Right ventricle myocardium superior (tissue), 1 donor: Measurements from ENCODE around the gene RUNX1. TPM values are rescaled to one million over a fixed set of nuclear protein-coding genes. Genes with fewer than 3 reads are reported as not detected.
A peak's percentile ranks its signal among the peaks of the same experiment; 100 is the strongest.

Experiments used
- ATAC-seq: fragments of 200-7000 bp; cut with Tn5 transposase; one replicate; pipeline ENCODE4 v1.9.1; 2020; ENCODE audit warnings: mild to moderate bottlenecking; ENCODE audit not compliant: poor library complexity
- DNase-seq: peaks from one replicate; pipeline ENCODE4 v3.0.0-alpha.2; 2020
- intact Hi-C: fragments of 100-400 bp; cut with DNase I; formaldehyde crosslinking; loops from one replicate; pipeline ENCODE4 v1.11.2; 2022
- total RNA-seq: library from RNA; stranded (reverse); fragmentation: NEBNext Ultra II Directional; extraction: Animal tissue kit (Norgen Biotek cat#: 25700); gene quantifications from one replicate; pipeline ENCODE4 v1.2.1, GENCODE V29; 2021
- donor health status: DM: no; HTN: yes; CAD: no; lungs with severe emphysema.

Gene RUNX1
- total RNA-seq, 1 donor from 2014 or later = 1.5 TPM

DNA sequence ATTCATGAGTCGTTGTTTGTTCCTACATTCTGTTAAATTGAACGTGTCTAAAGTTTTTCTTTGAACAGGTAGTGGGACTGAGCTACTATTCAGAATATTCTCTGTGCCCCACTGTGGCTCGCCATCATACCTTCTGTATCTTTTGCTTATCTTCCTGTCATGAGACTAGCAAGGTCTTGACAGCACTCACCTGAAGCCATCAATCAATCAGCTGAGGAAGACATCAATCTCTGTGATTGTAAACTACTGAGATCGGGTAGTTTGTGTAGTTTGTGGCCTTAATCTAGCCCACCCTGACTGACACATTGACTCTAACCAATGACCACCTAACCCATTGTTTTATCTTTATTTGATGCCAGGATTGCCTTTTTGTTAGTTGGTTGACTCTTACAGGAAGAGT, 17.7 kb upstream of the RUNX1 start:
- intact Hi-C loops = no loop called here
- DNase-seq = no peak
- ATAC-seq = no peak

DNA sequence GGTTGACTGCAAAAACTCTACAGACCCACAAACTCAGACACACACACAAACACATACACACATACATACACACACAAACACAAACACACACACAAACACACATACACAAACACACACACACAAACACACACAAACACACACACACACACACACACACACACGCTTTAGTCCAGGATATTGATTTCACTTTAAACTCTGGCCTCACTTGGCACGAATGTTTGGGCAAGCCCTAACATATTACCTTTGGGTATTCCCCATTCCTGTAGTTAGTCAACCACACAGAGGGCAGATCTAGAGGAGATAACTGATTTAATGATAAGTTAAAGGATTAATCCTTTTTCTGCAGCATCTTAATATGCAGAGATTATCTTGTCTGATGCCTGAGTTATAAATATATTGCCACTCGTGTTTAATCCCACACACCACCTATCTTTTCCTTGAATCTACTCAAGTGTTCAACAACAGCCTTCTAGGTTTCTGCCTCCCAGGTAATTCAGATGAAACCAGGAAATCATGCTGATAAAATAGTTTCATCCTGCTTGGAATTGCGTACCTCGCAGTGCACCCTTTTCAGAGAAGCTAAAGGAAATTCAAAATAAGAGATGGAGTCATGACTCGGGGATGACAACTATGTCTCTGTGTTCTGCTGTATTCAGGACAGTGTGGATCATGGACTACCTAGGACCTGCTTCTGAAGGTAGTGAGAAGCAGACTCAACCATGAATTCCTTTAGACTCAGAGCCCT, 14.5 kb upstream of the RUNX1 start:
- DNase-seq = no peak
- ATAC-seq = no peak
- intact Hi-C loops = no loop called here

DNA sequence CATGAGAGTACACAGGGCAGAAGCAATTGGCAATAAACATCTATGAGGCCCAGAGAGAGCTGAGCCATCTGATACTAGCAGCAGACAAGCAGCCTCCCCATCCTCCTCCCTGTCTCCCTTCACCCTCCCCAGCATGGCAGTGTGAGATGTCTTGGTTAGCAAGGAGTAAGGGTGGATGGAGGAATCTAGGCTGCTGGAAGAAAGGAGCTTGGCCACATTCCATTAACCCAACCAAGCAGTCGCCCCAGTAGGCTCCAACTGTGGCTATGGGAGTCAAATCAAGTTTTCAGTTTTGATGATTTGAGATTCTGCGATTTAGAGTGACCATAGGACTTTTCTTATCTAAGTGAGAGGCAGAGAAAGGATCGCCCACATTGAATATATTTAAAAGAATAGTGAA, 12.9 kb upstream of the RUNX1 start:
- no peak for ATAC-seq

DNA sequence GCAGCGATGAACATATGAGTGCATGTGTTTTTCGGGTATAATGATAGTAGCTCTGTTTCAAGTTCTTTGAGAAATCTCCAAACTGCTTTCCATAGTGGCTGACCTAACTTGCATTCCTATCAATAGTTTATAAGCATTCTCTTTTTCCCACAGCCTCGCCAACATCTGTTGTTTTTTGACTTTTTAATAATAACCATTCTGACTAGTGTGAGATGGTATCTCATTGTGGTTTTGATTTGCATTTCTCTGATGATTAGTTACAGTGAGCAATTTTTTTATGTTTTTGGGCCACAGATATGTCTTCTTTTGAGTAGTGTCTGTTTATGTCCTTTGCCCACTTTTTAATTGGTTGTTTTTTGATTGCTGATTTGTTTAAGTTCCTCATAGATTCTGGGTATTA, 10.6 kb upstream of the RUNX1 start:
- intact Hi-C loops = no loop called here
- DNase-seq (no peak), ATAC-seq (no peak)

More for the DNA sequence above, 12.9 kb upstream of the RUNX1 start:
- DNase-seq = no peak
- intact Hi-C loops = no loop called here

DNA sequence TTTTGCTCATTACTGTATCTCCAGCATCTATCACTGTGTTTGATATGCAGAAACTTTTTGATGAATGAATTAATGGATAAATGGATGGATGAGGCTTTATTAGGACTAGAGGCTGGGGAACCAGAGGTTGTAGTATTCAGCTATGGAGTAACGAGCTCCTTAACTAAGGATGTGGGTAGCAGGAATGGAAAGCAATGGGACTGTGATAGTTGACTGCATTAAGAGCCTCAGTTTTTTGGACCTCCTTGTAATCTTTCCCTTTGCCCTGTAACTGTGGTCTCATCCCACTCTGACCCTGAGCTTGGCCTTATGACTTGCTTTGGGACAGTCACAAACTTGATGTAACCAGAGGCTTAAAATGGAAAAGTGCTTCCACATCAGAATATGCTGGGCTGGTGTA, 9.0 kb upstream of the RUNX1 start:
- DNase-seq (no peak), ATAC-seq (no peak)
- intact Hi-C loops = no loop called here

DNA sequence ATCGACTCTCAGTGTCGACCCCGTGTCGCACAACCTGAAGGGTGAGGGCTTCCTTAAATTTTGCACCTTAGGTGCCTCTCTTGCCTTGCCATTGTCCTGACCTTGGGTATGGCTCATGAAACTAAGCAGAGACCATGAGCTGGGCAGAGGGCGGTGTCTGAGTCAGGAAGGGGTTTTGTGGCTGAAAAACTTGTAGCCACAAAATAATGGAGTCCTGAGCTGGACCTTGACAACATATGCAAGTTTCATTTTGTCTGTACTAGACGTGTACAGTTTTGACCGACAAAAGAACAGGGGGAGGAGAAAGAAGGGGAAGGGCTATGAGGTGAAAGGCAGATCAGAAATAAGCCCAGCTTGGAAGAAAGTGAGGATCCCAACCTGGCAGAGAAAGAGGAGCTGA, 8.3 kb upstream of the RUNX1 start:
- ATAC-seq (no peak), DNase-seq (no peak)
- intact Hi-C loops = no loop called here

DNA sequence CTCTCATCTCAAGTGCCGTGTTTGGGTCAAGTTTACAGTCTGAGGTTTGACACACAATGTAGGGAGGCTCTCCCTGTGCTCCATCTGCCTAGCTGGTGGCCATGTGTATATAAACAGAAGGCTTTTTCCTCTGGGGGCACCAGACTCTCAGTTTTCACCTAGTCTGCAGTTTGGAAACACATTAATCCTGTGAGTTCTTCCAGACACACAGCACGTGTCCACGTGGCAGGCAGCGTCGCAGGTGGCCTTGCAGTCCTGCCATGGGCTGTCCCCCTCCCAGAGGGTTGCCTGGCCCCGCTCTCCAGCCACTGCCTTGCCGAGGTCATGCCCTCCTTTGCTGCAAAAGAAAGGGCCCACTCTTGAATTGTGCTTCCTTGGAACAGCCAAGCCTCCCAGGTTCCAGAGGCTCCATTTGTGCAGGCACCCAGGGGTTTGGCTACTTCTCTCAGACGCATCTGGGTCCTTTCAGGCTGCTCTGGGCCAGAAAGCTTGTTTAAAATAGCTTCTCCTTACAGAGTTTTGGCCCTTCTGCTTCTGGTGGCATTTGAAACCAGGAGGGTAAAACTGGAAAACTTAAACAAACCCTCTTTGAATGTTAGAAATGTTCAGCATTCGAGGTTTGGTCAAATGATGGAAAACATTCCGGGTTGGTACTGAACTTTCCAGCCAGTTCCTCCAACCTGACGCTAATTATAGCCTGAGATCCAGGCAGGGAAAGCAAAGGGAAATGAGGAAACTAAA, 4.4 kb upstream of the RUNX1 start:
- no peak for DNase-seq
- no peak for ATAC-seq
- intact Hi-C loops = loop anchor here (5.0 kb wide), 1 partner anchor 349 kb away; no protein-coding TSS in a partner anchor

DNA sequence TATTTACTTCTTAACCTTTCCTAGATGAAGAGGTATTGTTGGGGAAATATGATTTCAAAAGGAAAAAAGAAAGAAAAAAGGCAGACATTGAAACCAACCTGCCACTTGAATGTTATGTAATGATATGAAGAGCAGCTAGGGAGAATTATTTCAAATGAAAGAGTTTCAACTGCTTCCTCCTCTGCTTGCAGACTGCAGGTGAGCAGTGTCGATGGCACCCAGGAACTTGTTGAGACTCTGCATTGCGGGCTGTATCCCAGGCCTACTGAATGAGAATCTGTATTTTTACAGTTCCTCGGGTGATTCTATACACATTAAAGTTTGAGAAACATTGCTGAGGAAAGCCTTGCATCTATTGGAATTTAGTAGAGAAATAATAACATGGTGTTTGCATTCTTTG, 3.7 kb upstream of the RUNX1 start:
- no peak for DNase-seq
- ATAC-seq = no peak
- intact Hi-C loops = loop anchor here (5.0 kb wide), 1 partner anchor 350 kb away; no protein-coding TSS in a partner anchor

DNA sequence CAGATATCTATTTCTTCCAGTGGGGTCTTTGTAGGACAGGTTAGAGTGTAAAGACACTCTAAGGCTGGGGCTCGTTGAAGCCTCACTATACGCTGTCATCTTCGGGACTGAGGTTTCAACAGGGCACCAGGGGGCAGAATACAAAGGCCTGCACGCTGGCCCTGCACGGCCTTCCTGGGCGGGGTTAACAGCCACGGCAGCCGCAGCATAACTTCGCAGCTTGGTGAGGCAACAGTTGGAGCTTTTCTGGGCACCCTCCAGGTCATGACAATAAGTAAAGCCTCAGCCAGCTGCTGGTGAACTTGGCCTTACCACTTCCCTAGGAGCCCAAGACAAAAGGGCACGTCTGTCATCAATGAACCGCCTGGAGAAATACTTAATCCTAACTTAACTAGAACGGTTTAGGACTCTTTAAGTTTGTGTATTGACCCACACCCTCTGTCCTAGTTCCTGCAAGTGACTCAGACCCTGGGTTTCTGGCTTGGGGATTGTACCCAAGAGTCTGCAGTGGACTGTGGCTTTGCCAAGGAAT, 2.3 kb upstream of the RUNX1 start:
- peak; percentile 92 for DNase-seq
- peak; percentile 95 for ATAC-seq
- intact Hi-C loops = loop anchor here (5.0 kb wide), 1 partner anchor 351 kb away; no protein-coding TSS in a partner anchor

DNA sequence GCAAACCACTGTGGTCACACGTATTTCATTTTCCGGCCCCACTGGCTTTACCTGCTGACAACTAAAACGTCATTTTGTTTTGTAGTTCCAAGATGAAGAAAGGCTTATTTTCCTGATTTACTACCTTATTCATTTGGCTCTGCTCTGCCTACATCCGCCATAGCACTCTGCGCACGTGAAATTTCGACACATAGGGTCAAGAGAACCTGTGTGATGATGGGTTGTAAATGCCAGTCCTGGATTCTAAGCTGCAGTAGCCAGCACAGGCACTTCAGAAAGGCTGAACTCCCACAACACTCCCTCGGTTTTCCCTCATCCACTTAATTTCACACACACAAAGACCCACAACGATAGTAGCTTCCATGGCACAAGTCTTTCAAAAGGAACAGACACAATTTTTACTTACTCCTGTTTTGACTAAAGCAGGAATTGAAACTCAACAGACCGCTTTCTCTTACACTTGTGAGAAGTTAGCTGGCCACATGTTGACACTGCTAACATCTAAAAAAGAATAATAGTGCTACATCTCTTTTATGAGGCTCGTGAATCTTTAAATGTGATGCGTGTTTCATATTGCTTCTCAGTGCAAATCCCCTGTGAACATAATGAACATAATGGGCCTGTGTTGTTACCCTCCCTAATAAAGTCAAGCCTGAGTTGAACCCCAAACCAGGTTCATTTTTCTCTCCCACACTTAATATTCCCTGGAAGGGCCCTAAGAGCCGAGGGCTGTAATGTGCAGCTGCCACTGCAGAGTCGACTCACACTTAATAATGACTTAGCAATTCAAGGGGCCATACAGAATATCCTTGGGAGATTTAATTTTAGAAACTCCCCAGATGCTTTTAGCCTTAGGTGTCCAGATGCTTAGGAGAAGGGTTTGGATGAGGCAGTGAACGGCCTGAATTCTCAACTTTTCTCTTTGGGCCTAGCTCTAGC, 1.5 kb upstream of the RUNX1 start:
- intact Hi-C loops = loop anchor here (5.0 kb wide), 1 partner anchor 352 kb away; no protein-coding TSS in a partner anchor
- DNase-seq (no peak), ATAC-seq (no peak)

DNA sequence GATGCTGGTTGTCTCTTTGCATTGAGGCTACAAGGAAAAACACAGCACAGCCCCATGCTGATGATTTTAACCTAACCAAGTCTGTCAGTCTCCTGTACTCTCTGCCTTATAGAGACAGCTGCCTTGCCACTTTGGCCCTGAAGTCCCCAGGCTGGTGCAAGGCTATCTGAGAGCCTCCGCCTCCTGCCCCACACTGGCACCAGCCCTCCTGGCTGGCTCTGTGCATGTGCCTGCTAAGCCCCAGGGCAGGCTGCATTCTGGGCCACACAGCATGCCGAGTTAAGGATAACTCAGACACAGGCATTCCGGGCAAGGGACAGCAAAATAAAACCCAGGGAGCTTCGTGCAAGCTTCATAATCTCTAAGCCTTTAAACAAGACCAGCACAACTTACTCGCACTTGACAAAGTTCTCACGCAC, 910 bp downstream of the RUNX1 start:
- intact Hi-C loops = no loop called here
- DNase-seq (no peak), ATAC-seq (no peak)

DNA sequence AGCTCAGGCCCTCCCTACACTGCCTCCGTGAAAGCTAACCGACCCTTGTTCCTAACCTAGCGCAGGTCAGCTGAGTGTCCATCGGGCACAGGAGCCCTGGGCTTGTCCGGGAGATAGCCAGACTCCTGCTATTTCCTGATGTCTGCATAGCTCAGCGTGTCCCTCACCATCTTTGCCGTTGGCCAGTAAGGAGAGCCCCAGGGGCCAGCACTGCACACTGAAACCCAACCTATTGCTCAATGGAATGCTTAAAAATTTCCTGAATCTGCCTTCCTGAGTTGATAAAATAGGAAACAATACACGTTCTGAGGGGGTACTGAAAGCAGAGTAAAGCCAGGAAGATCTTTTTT, 2.2 kb downstream of the RUNX1 start:
- intact Hi-C loops = no loop called here
- ATAC-seq = no peak
- no peak for DNase-seq

DNA sequence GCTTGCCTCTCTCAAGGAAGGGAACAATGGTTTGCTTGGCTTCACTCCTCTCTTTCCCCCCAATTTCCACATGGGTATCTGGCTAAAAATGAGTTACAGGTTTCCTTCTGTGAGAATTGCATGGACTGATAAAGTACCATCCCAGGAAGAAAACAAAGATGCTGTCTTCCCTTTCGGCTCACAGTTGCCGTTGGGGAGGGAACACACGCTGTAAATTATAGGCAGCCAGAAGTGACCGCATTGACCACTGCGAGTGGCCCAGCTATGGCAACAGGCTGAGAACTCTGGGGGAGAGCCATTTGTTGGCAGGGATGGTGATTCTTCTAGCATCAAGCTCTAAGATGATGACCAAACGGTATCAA, 2.9 kb downstream of the RUNX1 start:
- ATAC-seq (no peak), DNase-seq (no peak)
- intact Hi-C loops = no loop called here

DNA sequence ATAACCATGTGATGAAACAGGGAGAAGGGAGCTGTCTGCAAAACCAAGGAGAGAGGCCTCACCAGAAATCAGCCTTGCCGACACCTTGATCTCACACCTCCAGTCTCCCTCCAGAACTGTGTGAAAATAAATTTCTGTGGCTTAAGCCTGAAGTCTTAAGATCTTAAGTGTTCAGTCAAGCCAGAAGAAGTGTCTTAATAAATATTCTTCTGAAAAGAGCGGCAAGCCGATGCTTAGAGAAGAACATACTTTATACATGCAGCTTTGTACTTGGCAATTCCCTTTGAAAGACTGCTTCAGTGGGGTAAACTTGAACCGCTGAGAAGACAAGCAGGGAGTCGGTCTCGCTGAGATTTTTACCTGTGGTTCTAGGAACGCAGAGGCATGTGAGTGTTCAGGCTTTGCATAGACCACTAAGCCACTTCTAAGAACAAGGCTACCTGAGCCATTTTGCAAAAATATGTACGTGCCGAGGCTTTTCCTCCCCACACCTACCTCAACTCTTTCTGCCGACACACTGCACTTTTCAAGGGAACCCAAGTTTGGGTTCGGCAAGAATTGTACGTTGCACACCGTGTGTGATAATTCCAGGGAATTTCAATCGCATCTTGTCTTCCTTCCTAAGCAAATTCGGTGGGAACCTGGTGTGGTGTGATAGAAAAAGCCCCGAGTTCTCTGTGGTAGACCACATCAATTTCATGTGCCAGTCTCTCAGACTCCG, 3.4 kb downstream of the RUNX1 start:
- DNase-seq = no peak
- no peak for ATAC-seq
- intact Hi-C loops = no loop called here

DNA sequence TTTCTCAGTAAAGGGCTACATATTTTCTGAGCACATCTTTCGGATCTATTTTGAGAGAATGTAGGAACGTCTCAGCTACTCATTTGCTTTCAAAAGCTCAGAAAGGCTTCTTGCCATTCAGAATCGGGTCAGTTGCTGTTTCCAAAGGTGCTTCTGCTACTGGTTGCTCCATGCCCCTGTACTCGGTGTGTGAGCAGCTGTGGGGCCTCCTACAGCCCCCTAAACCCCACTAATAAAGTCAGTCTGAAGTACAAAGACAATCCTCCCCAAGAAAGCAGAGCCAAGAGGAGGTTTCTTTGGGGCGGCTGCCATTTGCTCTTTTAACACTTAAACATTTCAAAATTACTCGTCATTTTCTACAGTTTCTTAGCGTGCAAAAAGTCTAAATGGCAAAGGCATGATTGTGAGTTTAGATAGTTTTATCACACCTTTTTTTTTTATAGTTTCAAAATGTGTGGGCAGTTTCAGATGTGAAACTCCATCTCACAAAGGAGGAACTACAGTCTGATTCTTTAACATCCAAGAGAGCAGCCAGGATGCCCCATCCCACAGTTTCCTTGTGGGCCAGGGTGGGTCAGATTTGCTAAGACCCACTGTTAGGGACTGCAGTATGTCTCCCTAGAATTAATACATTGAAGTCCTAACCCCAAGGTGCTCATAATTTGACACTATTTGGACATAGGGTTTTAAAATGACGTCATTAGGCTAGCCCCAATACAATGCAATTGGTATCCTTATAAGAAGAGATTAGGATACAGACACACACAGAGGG, 4.1 kb downstream of the RUNX1 start:
- intact Hi-C loops = no loop called here
- ATAC-seq = no peak
- DNase-seq = no peak

DNA sequence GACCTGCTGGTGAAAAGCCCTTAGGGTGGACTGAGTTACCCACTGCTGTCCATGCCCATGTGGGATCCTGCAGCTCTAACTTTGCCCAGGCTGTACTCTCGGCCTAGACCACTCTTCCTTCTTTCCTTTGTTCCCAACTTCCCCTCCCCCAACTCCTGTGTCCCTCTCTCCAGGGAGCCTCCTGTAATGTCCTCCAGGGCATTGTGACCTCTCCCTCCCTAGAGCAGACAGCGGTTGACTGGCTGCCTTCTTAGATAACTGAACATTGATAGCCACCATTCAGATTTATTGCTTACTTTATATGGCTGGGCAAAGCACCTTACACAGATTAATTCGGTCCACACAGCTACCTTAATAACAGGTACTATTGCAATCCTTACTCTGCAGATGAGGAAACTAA, 5.0 kb downstream of the RUNX1 start:
- intact Hi-C loops = no loop called here
- DNase-seq (no peak), ATAC-seq (no peak)

DNA sequence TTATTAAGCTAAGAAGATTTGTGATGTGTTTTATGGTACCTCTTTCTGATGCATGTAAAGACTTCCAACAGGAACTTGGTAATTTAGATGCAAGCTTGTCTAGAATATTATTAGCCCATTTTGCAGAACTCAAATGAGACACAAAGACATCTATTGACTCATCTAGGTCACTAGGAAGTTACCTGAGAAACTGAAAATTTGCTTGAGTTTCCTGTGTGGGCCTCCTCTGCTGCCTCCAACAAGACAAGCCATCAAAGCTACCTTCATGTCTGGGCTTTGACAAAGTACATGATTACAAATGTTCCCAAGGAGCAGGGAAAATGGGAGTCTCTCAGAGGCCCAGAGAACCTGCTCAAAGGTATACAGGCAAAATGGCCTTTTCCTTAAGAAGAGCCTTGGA, 5.6 kb downstream of the RUNX1 start:
- ATAC-seq (no peak), DNase-seq (no peak)
- intact Hi-C loops = no loop called here

DNA sequence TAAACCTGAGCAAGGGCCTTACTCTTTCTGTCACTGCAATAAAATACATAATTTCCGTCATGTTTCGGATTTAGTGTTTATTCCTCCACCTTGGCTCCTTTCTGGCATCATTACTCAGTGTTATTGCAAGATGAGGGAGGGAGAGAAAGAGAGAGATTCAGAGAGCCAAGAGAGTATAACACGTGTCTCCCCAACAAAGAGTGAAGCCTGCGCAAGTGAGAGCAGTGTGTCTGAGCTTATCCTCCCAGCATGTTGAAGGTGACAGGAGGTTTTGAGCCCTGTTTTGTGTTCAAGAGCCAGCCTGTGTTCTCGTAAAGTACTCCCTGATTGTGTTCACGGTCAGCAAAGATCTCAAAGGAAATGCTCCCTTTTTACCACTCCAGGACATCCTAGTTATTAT, 6.3 kb downstream of the RUNX1 start:
- DNase-seq (no peak), ATAC-seq (no peak)
- intact Hi-C loops = no loop called here
